Left colon (tissue), 2 donors: Measurements from ENCODE around the gene TSPAN32. TPM values are rescaled to one million over a fixed set of nuclear protein-coding genes. Genes with fewer than 3 reads are reported as not detected.
"Not testable (repeated sequence)": the region's sequence is repeated elsewhere in the genome, so short reads cannot be mapped to it uniquely, and the experiment has no call there.

ENCODE experiments used
- ATAC-seq: fragments of 200-7000 bp; cut with Tn5 transposase; one replicate; pipeline ENCODE4 v1.9.1; 2020; ENCODE audit warnings: mild to moderate bottlenecking, moderate library complexity
- DNase-seq, 2 donors: peaks; one replicate each; pipeline ENCODE4 v3.0.0-alpha.2; 2020
- intact Hi-C, 2 donors: fragments of 100-400 bp; cut with DNase I in 1 of 2; cut with micrococcal nuclease in 1 of 2; formaldehyde crosslinking; loops; one replicate each; pipeline versions ENCODE4 v1.11.2 to v1.14.0; 2022; cut with DNase I, micrococcal nuclease
- total RNA-seq, 2 donors: library from RNA; stranded (reverse); fragmentation: NEBNext Ultra II Directional; extraction: Animal tissue kit (Norgen Biotek cat#: 25700); gene quantifications; one replicate each; pipeline ENCODE4 v1.2.1, GENCODE V29; 2021
- donor health status: DM: no; HTN: no; CAD: no.
- donor health status: DM: yes; HTN: yes; CAD: no.

Gene TSPAN32
- total RNA-seq, 2 donors from 2014 or later, result 1.3 TPM; not detected in 1

- ATAC-seq (no peak), DNase-seq (no peak)
These were observed 18.1 kb downstream of the TSPAN32 start for GRCh38 chr11:2319791-2320472.

GRCh38 chr11:2320568-2321310 is 18.9 kb downstream of the TSPAN32 start:
- ATAC-seq, result no peak

More at GRCh38 chr11:2319791-2320472, 18.1 kb downstream of the TSPAN32 start:
- intact Hi-C loops, result no loop called here

GRCh38 chr11:2321311-2321683 is 19.5 kb downstream of the TSPAN32 start:
- no peak for ATAC-seq
- intact Hi-C loops, result no loop called here
- DNase-seq, result no peak

More at GRCh38 chr11:2320568-2321310, 18.9 kb downstream of the TSPAN32 start:
- no peak for DNase-seq
- intact Hi-C loops, result no loop called here

GRCh38 chr11:2325123-2325522 is 23.3 kb downstream of the TSPAN32 start:
- intact Hi-C loops, result no loop called here
- ATAC-seq (no peak), DNase-seq (no peak)

- intact Hi-C loops, result no loop called here
- DNase-seq (no peak), ATAC-seq (no peak)
These were observed 23.9 kb downstream of the TSPAN32 start for GRCh38 chr11:2325719-2326118.

GRCh38 chr11:2327032-2327431 is 25.2 kb downstream of the TSPAN32 start:
- DNase-seq (no peak), ATAC-seq (no peak)
- intact Hi-C loops, result no loop called here

GRCh38 chr11:2328021-2328420 is 26.2 kb downstream of the TSPAN32 start:
- ATAC-seq, result no peak
- intact Hi-C loops, result no loop called here

GRCh38 chr11:2328656-2329354 is 27.0 kb downstream of the TSPAN32 start:
- DNase-seq (no peak), ATAC-seq (no peak)
- intact Hi-C loops, result no loop called here

More at GRCh38 chr11:2328021-2328420, 26.2 kb downstream of the TSPAN32 start:
- no peak for DNase-seq

- ATAC-seq (no peak), DNase-seq (no peak)
- intact Hi-C loops, result no loop called here
These were observed 27.7 kb downstream of the TSPAN32 start for GRCh38 chr11:2329551-2329950.

- DNase-seq (no peak), ATAC-seq (no peak)
- intact Hi-C loops, result no loop called here
These were observed 28.9 kb downstream of the TSPAN32 start for GRCh38 chr11:2330696-2331095.

GRCh38 chr11:2331404-2331803 is 29.6 kb downstream of the TSPAN32 start:
- intact Hi-C loops, result no loop called here
- DNase-seq, result no peak

GRCh38 chr11:2332569-2332968 is 30.8 kb downstream of the TSPAN32 start:
- DNase-seq, intact Hi-C loops: not testable (repeated sequence)

More at GRCh38 chr11:2331404-2331803, 29.6 kb downstream of the TSPAN32 start:
- ATAC-seq, result no peak

GRCh38 chr11:2333486-2334205 is 31.8 kb downstream of the TSPAN32 start:
- ATAC-seq, intact Hi-C loops: not testable (repeated sequence)

More at GRCh38 chr11:2332569-2332968, 30.8 kb downstream of the TSPAN32 start:
- not testable (repeated sequence) for ATAC-seq

GRCh38 chr11:2335286-2335685 is 33.5 kb downstream of the TSPAN32 start:
- intact Hi-C loops, ATAC-seq, DNase-seq: not testable (repeated sequence)

More at GRCh38 chr11:2333486-2334205, 31.8 kb downstream of the TSPAN32 start:
- not testable (repeated sequence) for DNase-seq

GRCh38 chr11:2338760-2339159 is 36.9 kb downstream of the TSPAN32 start:
- ATAC-seq, DNase-seq, intact Hi-C loops: not testable (repeated sequence)

GRCh38 chr11:2342557-2342956 is 40.7 kb downstream of the TSPAN32 start:
- no peak for DNase-seq
- intact Hi-C loops, result no loop called here
- no peak for ATAC-seq

- DNase-seq (no peak), ATAC-seq (no peak)
- intact Hi-C loops, result no loop called here
These were observed 41.2 kb downstream of the TSPAN32 start for GRCh38 chr11:2342981-2343380.

- no peak for ATAC-seq
- intact Hi-C loops, result no loop called here
- no peak for DNase-seq
These were observed 41.7 kb downstream of the TSPAN32 start for GRCh38 chr11:2343502-2343901.

- intact Hi-C loops, result no loop called here
- no peak for ATAC-seq
- DNase-seq, result no peak
These were observed 43.2 kb downstream of the TSPAN32 start for GRCh38 chr11:2345050-2345449.
